ENCODE data around the gene CDK5RAP3.

GRCh38 chr17:47934856-47935255, 36.1 kb upstream of the CDK5RAP3 start:
- TF ChIP-seq POLR2AphosphoS5 (IDR thresholded peaks at IDR 0.05; ENCODE audit: low read depth, low read length): no peak
- TF ChIP-seq POLR2A (IDR thresholded peaks at IDR 0.05; ENCODE audit: low read depth, low read length): no peak
